Caco-2 (cell line): Measurements from ENCODE around the gene PLA2G2F. TPM values are rescaled to one million over a fixed set of nuclear protein-coding genes. Genes with fewer than 3 reads are reported as not detected.

Experiments used
- BruUV-seq: library from RNA; stranded (reverse); fragments of 400-500 nt; replicated peaks from 2 replicates; lab custom pipeline; 2021; lab: Mats Ljungman, UMichigan
- CTCF ChIA-PET: fragments of 300-600 bp; sonication (Branson Sonifier 250); formaldehyde crosslinking; loops from one replicate; lab custom pipeline; 2022; ENCODE audit warnings: antibody characterized with exemption; lab: Charles Lee
- POLR2A ChIA-PET: fragments of 300-600 bp; sonication (Branson Sonifier 250); formaldehyde crosslinking; loops from one replicate; lab custom pipeline; 2022; ENCODE audit warnings: antibody characterized with exemption; lab: Charles Lee
- DNase-seq, 2 experiments: peaks; one replicate each; pipeline versions ENCODE4 v3.0.0 to v3.0.0-alpha.2; 2020 to 2022
- H3K27me3 ChIP-seq: replicated peaks from 2 replicates; pipeline ENCODE4 v1.6.0; 2011; ENCODE audit warnings: low read length; ENCODE audit not compliant: control insufficient read depth, insufficient read depth
- H3K36me3 ChIP-seq: 2 replicates; pipeline ENCODE4 v1.5.1; 2011; ENCODE audit warnings: low read length; ENCODE audit not compliant: control insufficient read depth, insufficient read depth
- H3K4me1 ChIP-seq: fragments of 250-450 bp; sonication (Bioruptor Pico); 2 replicates; pipeline ENCODE4 v1.5.1; 2020; ENCODE audit warnings: mild to moderate bottlenecking
- H3K4me3 ChIP-seq: 2 replicates; pipeline ENCODE4 v1.5.1; 2011; ENCODE audit warnings: low read depth, mild to moderate bottlenecking, control low read depth, low read length
- H3K9me3 ChIP-seq: fragments of 250-450 bp; sonication (Bioruptor Pico); 2 replicates; pipeline ENCODE4 v1.5.1; 2020; ENCODE audit warnings: mild to moderate bottlenecking, moderate library complexity
- H3K27ac Mint-ChIP-seq: one replicate; pipeline ENCODE4 v1.8.0; 2022; ENCODE audit warnings: mixed read lengths; ENCODE audit not compliant: unreplicated experiment
- H3K27me3 Mint-ChIP-seq: one replicate; pipeline ENCODE4 v1.8.0; 2022; ENCODE audit warnings: mixed read lengths; ENCODE audit not compliant: insufficient read depth, unreplicated experiment
- H3K36me3 Mint-ChIP-seq: one replicate; pipeline ENCODE4 v1.8.0; 2022; ENCODE audit warnings: mild to moderate bottlenecking, mixed read lengths; ENCODE audit not compliant: insufficient read depth, unreplicated experiment
- H3K4me1 Mint-ChIP-seq: one replicate; pipeline ENCODE4 v1.8.0; 2022; ENCODE audit warnings: low read depth, mixed read lengths; ENCODE audit not compliant: unreplicated experiment
- H3K4me3 Mint-ChIP-seq: one replicate; pipeline ENCODE4 v1.8.0; 2022; ENCODE audit warnings: mild to moderate bottlenecking, moderate library complexity, mixed read lengths; ENCODE audit not compliant: unreplicated experiment
- H3K9me3 Mint-ChIP-seq: one replicate; pipeline ENCODE4 v1.8.0; 2022; ENCODE audit warnings: mixed read lengths; ENCODE audit not compliant: unreplicated experiment
- intact Hi-C: fragments of 100-400 bp; cut with micrococcal nuclease; formaldehyde crosslinking; loops from one replicate; pipeline ENCODE4 v1.10.0; 2022; ENCODE audit not compliant: unreplicated experiment
- total RNA-seq: library from RNA; stranded (reverse); gene quantifications from 2 replicates; pipeline ENCODE4 v1.2.3, GENCODE V29; 2022
- TF ChIP-seq, protein P1 (sequence below), 2 experiments: fragments of 200-600 bp in 1 of 2; IDR thresholded peaks; 1 replicate in 1 of 2; 2 replicates in 1 of 2; pipeline versions ENCODE4 v1.5.1 to v1.8.0; 2011 to 2022; ENCODE audit warnings: antibody characterized with exemption in 1 of 2, control low read depth in 1 of 2, inconsistent platforms in 1 of 2, low read depth in 1 of 2, low read length in 1 of 2, mild to moderate bottlenecking in 1 of 2, moderate library complexity in 1 of 2; ENCODE audit not compliant: insufficient read depth in 1 of 2, severe bottlenecking in 1 of 2, unreplicated experiment in 1 of 2

The PLA2G2F gene
- total RNA-seq, 1 experiment from 2014 or later = not detected

GRCh38 chr1:20107351-20107750 lies 31.8 kb upstream of the PLA2G2F start:
- H3K4me1 Mint-ChIP-seq = no peaks in the 10 kb centered on the region
- no peak overlapping the region for H3K4me3 Mint-ChIP-seq
- peaks cover 9% of the 10 kb centered on the region for H3K9me3 Mint-ChIP-seq
- Histone ChIP-seq H3K36me3 (no peaks in the 10 kb centered on the region), H3K9me3 (no peaks in the 10 kb centered on the region), H3K4me1 (no peaks in the 10 kb centered on the region), H3K27me3 (no peaks in the 10 kb centered on the region), H3K4me3 (no peak overlapping the region)
- H3K27me3 Mint-ChIP-seq = no peaks in the 10 kb centered on the region
- BruUV-seq = no TSS peak
- POLR2A ChIA-PET = no interaction called here
- no peaks in the 10 kb centered on the region for H3K36me3 Mint-ChIP-seq
- TF ChIP-seq, protein P1, sequence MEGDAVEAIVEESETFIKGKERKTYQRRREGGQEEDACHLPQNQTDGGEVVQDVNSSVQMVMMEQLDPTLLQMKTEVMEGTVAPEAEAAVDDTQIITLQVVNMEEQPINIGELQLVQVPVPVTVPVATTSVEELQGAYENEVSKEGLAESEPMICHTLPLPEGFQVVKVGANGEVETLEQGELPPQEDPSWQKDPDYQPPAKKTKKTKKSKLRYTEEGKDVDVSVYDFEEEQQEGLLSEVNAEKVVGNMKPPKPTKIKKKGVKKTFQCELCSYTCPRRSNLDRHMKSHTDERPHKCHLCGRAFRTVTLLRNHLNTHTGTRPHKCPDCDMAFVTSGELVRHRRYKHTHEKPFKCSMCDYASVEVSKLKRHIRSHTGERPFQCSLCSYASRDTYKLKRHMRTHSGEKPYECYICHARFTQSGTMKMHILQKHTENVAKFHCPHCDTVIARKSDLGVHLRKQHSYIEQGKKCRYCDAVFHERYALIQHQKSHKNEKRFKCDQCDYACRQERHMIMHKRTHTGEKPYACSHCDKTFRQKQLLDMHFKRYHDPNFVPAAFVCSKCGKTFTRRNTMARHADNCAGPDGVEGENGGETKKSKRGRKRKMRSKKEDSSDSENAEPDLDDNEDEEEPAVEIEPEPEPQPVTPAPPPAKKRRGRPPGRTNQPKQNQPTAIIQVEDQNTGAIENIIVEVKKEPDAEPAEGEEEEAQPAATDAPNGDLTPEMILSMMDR (IDR thresholded peaks at IDR 0.05; ENCODE audit: insufficient read depth in 1 of 2, low read depth in 1 of 2, low read length in 1 of 2, severe bottlenecking in 1 of 2, unreplicated experiment in 1 of 2) = no peak
- CTCF ChIA-PET = no interaction called here
- intact Hi-C loops = no loop called here
- DNase-seq = no peak
- H3K27ac Mint-ChIP-seq = no peak overlapping the region

- Mint-ChIP-seq H3K4me1 (no peaks in the 10 kb centered on the region), H3K9me3 (peaks cover 9% of the 10 kb centered on the region), H3K27me3 (no peaks in the 10 kb centered on the region), H3K4me3 (no peak overlapping the region), H3K36me3 (no peaks in the 10 kb centered on the region), H3K27ac (no peak overlapping the region)
- DNase-seq = no peak
- Histone ChIP-seq H3K4me3 (no peak overlapping the region), H3K9me3 (no peaks in the 10 kb centered on the region), H3K36me3 (no peaks in the 10 kb centered on the region), H3K27me3 (no peaks in the 10 kb centered on the region), H3K4me1 (no peaks in the 10 kb centered on the region)
- ChIA-PET CTCF (no interaction called here), POLR2A (no interaction called here)
- intact Hi-C loops = no loop called here
- TF ChIP-seq, protein P1 (IDR thresholded peaks at IDR 0.05; ENCODE audit: insufficient read depth in 1 of 2, low read depth in 1 of 2, low read length in 1 of 2, severe bottlenecking in 1 of 2, unreplicated experiment in 1 of 2) = no peak
- BruUV-seq = no TSS peak
Measured at GRCh38 chr1:20107796-20108195, 31.3 kb upstream of the PLA2G2F start.

DNA sequence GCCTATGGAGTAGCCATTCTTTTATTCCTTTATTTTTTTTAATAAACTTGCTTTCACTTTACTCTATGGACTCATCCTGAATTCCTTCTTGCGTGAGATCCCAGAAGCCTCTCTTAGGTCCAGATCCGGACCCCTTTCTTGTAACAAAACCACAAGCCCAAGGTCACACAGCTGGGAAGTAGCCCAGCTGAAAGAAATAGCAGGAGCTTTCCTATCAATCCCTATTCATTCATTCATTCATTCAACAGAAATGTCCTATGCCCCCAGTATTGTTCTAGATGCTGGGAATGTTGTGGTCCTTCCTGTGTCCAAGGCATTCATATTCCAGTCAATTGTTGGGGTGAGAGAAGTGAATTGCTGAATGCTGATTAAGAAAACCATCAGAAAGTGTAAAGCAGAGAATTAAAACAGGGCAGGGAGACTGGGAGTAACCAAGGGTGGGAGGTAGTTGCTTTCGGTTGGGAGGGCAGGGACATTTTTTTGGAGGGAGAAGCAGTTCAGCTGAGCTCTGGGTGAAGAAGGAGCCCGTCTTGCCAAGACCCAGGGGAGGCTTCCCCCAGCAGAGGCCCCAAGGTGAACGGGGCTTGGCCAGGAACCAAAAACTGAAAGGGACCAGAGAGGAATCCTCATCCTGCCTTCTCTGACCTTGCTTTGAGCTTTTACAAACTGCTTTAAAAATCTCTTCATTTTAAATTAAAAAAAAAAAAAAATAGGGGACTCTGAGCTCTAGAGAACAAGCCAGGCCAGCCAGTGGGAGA lies 30.6 kb upstream of the PLA2G2F start:
- Mint-ChIP-seq H3K27me3 (no peaks in the 10 kb centered on the region), H3K36me3 (no peaks in the 10 kb centered on the region), H3K9me3 (peaks cover 9% of the 10 kb centered on the region), H3K4me1 (no peaks in the 10 kb centered on the region), H3K4me3 (no peak overlapping the region), H3K27ac (no peak overlapping the region)
- no peaks in the 10 kb centered on the region for H3K27me3 ChIP-seq
- no peaks in the 10 kb centered on the region for H3K4me1 ChIP-seq
- TF ChIP-seq, protein P1 (IDR thresholded peaks at IDR 0.05; ENCODE audit: insufficient read depth in 1 of 2, low read depth in 1 of 2, low read length in 1 of 2, severe bottlenecking in 1 of 2, unreplicated experiment in 1 of 2) = no peak
- no peak overlapping the region for H3K4me3 ChIP-seq
- BruUV-seq = no TSS peak
- ChIA-PET CTCF (no interaction called here), POLR2A (no interaction called here)
- no peaks in the 10 kb centered on the region for H3K9me3 ChIP-seq
- intact Hi-C loops = no loop called here
- no peak for DNase-seq
- no peaks in the 10 kb centered on the region for H3K36me3 ChIP-seq
